GM11168 (cell line): ENCODE measurements around the gene SLIT3.
"Not testable (repeated sequence)": the region's sequence is repeated elsewhere in the genome, so short reads cannot be mapped to it uniquely, and the experiment has no call there.

Source experiments
- in situ Hi-C: fragments of 300-500 bp; cut with MboI; formaldehyde crosslinking; loops from one replicate; pipeline ENCODE4 v1.12.0; 2022; ENCODE audit warnings: low sequenced_read_pairs; ENCODE audit not compliant: unreplicated experiment

SLIT3 gene

GRCh38 chr5:168656633-168657032 lies 644.3 kb downstream of the SLIT3 start:
- in situ Hi-C loops: no loop called here

GRCh38 chr5:168655316-168655715 lies 645.6 kb downstream of the SLIT3 start:
- in situ Hi-C loops: no loop called here

- in situ Hi-C loops: no loop called here
Observed at GRCh38 chr5:168654211-168654721, 646.7 kb downstream of the SLIT3 start.

GRCh38 chr5:168653626-168654025 lies 647.3 kb downstream of the SLIT3 start:
- in situ Hi-C loops: no loop called here

GRCh38 chr5:168651648-168652047 lies 649.3 kb downstream of the SLIT3 start:
- in situ Hi-C loops: no loop called here

GRCh38 chr5:168649306-168649705 lies 651.6 kb downstream of the SLIT3 start:
- in situ Hi-C loops: no loop called here

- in situ Hi-C loops: no loop called here
Observed at GRCh38 chr5:168648576-168648975, 652.4 kb downstream of the SLIT3 start.

GRCh38 chr5:168648016-168648415 lies 652.9 kb downstream of the SLIT3 start:
- in situ Hi-C loops: no loop called here

GRCh38 chr5:168647083-168647482 lies 653.9 kb downstream of the SLIT3 start:
- in situ Hi-C loops: no loop called here

GRCh38 chr5:168646335-168646734 lies 654.6 kb downstream of the SLIT3 start:
- in situ Hi-C loops: no loop called here

GRCh38 chr5:168645195-168645594 lies 655.7 kb downstream of the SLIT3 start:
- in situ Hi-C loops: no loop called here

- in situ Hi-C loops: no loop called here
Observed at GRCh38 chr5:168642019-168642418, 658.9 kb downstream of the SLIT3 start.

GRCh38 chr5:168638846-168639245 lies 662.1 kb downstream of the SLIT3 start:
- in situ Hi-C loops: not testable (repeated sequence)

- in situ Hi-C loops: no loop called here
Observed at GRCh38 chr5:168637793-168638192, 663.1 kb downstream of the SLIT3 start.

GRCh38 chr5:168637281-168637680 lies 663.7 kb downstream of the SLIT3 start:
- in situ Hi-C loops: no loop called here

- in situ Hi-C loops: not testable (repeated sequence)
Observed at GRCh38 chr5:168630958-168631357, 670.0 kb downstream of the SLIT3 start.

GRCh38 chr5:168624850-168625364 lies 676.0 kb downstream of the SLIT3 start:
- in situ Hi-C loops: no loop called here

- in situ Hi-C loops: no loop called here
Observed at GRCh38 chr5:168620807-168621206, 680.1 kb downstream of the SLIT3 start.

GRCh38 chr5:168614661-168615060 lies 686.3 kb downstream of the SLIT3 start:
- in situ Hi-C loops: no loop called here

GRCh38 chr5:168613996-168614395 lies 686.9 kb downstream of the SLIT3 start:
- in situ Hi-C loops: no loop called here

GRCh38 chr5:168613396-168613795 lies 687.5 kb downstream of the SLIT3 start:
- in situ Hi-C loops: no loop called here

GRCh38 chr5:168612996-168613395 lies 687.9 kb downstream of the SLIT3 start:
- in situ Hi-C loops: no loop called here

GRCh38 chr5:168612123-168612522 lies 688.8 kb downstream of the SLIT3 start:
- in situ Hi-C loops: no loop called here
